ENCODE results near the gene POU2AF1. TPM values are rescaled to one million over a fixed set of nuclear protein-coding genes. Genes with fewer than 3 reads are reported as not detected.

POU2AF1 gene
- total RNA-seq, 1 experiment from 2014 or later: not detected

- no peak for TF ChIP-seq CTCF (IDR thresholded peaks at IDR 0.05; ENCODE audit: unreplicated experiment)
- no TSS peak for BruUV-seq (replicated peaks)
- intact Hi-C loops (cut with micrococcal nuclease; ENCODE audit: unreplicated experiment): no loop called here
- CTCF ChIA-PET: no interaction called here
- H3K36me3 Mint-ChIP-seq (ENCODE audit: insufficient read depth, unreplicated experiment): peaks cover 5% of the 10 kb centered on the region
- no peak overlapping the region for H3K4me3 Mint-ChIP-seq (ENCODE audit: low read depth, unreplicated experiment)
- H3K4me1 Mint-ChIP-seq (ENCODE audit: low read depth, unreplicated experiment): peaks cover 28% of the 10 kb centered on the region
- H3K27me3 Mint-ChIP-seq (ENCODE audit: unreplicated experiment): no peaks in the 10 kb centered on the region
- H3K9me3 Mint-ChIP-seq (ENCODE audit: low read depth, unreplicated experiment): no peaks in the 10 kb centered on the region
- DNase-seq: no peak
- H3K27ac Mint-ChIP-seq (ENCODE audit: unreplicated experiment): no peak overlapping the region
These were observed 67.0 kb downstream of the POU2AF1 start for GRCh38 chr11:111312076-111312475.

GRCh38 chr11:111310723-111311122, 68.4 kb downstream of the POU2AF1 start:
- TF ChIP-seq CTCF (IDR thresholded peaks at IDR 0.05; ENCODE audit: unreplicated experiment): no peak
- intact Hi-C loops (cut with micrococcal nuclease; ENCODE audit: unreplicated experiment): no loop called here
- DNase-seq: no peak
- peaks cover 5% of the 10 kb centered on the region for H3K36me3 Mint-ChIP-seq (ENCODE audit: insufficient read depth, unreplicated experiment)
- H3K27me3 Mint-ChIP-seq (ENCODE audit: unreplicated experiment): no peaks in the 10 kb centered on the region
- no peaks in the 10 kb centered on the region for H3K9me3 Mint-ChIP-seq (ENCODE audit: low read depth, unreplicated experiment)
- H3K27ac Mint-ChIP-seq (ENCODE audit: unreplicated experiment): no peak overlapping the region
- CTCF ChIA-PET: no interaction called here
- peaks cover 28% of the 10 kb centered on the region for H3K4me1 Mint-ChIP-seq (ENCODE audit: low read depth, unreplicated experiment)
- BruUV-seq (replicated peaks): no TSS peak
- H3K4me3 Mint-ChIP-seq (ENCODE audit: low read depth, unreplicated experiment): no peak overlapping the region

- H3K27me3 Mint-ChIP-seq (ENCODE audit: unreplicated experiment): no peaks in the 10 kb centered on the region
- TF ChIP-seq CTCF (IDR thresholded peaks at IDR 0.05; ENCODE audit: unreplicated experiment): no peak
- intact Hi-C loops (cut with micrococcal nuclease; ENCODE audit: unreplicated experiment): no loop called here
- H3K4me3 Mint-ChIP-seq (ENCODE audit: low read depth, unreplicated experiment): no peak overlapping the region
- no peaks in the 10 kb centered on the region for H3K9me3 Mint-ChIP-seq (ENCODE audit: low read depth, unreplicated experiment)
- H3K4me1 Mint-ChIP-seq (ENCODE audit: low read depth, unreplicated experiment): peaks cover 28% of the 10 kb centered on the region
- DNase-seq: no peak
- H3K36me3 Mint-ChIP-seq (ENCODE audit: insufficient read depth, unreplicated experiment): peaks cover 5% of the 10 kb centered on the region
- H3K27ac Mint-ChIP-seq (ENCODE audit: unreplicated experiment): no peak overlapping the region
- BruUV-seq (replicated peaks): no TSS peak
- CTCF ChIA-PET: no interaction called here
These were observed 69.0 kb downstream of the POU2AF1 start for GRCh38 chr11:111310088-111310487.

- Mint-ChIP-seq H3K27ac (ENCODE audit: unreplicated experiment) (no peak overlapping the region), H3K27me3 (ENCODE audit: unreplicated experiment) (no peaks in the 10 kb centered on the region), H3K4me1 (ENCODE audit: low read depth, unreplicated experiment) (peaks cover 28% of the 10 kb centered on the region), H3K4me3 (ENCODE audit: low read depth, unreplicated experiment) (no peak overlapping the region), H3K9me3 (ENCODE audit: low read depth, unreplicated experiment) (no peaks in the 10 kb centered on the region), H3K36me3 (ENCODE audit: insufficient read depth, unreplicated experiment) (peaks cover 5% of the 10 kb centered on the region)
- CTCF ChIA-PET: no interaction called here
- TF ChIP-seq CTCF (IDR thresholded peaks at IDR 0.05; ENCODE audit: unreplicated experiment): no peak
- intact Hi-C loops (cut with micrococcal nuclease; ENCODE audit: unreplicated experiment): no loop called here
- no TSS peak for BruUV-seq (replicated peaks)
- DNase-seq: no peak
These were observed 69.7 kb downstream of the POU2AF1 start for GRCh38 chr11:111309215-111309915.
